Measurements from ENCODE around the gene VPS51. TPM values are rescaled to one million over a fixed set of nuclear protein-coding genes. Genes with fewer than 3 reads are reported as not detected.
A peak's percentile ranks its signal among the peaks of the same experiment; 100 is the strongest.

VPS51 gene
- total RNA-seq, 2 experiments from 2014 or later = 97.1 to 99.2 TPM

- DNase-seq = no peak
- Mint-ChIP-seq H3K4me1 (ENCODE audit: low read depth) (peaks cover 17% of the 10 kb centered on the region), H3K36me3 (peaks cover 7% of the 10 kb centered on the region), H3K27ac (peak overlapping the region; percentile 97), H3K4me3 (peak overlapping the region; percentile 93), H3K27me3 (no peaks in the 10 kb centered on the region), H3K9me3 (no peaks in the 10 kb centered on the region)
- ChIA-PET POLR2A (interaction anchor here (0.6 to 2.4 kb wide), 7 partner anchors 16 to 231 kb away, joined by 3 to 15 read pairs (median 6); partner anchors contain the start of genes ARL2, FAU, MRPL49 and TM7SF2), CTCF (interaction anchor here (0.8 to 13.1 kb wide), 3 partner anchors 16 to 69 kb away, joined by 3 to 122 read pairs (median 6); partner anchors contain the start of genes SNX15, TM7SF2 and ZNHIT2)
- intact Hi-C loops (cut with micrococcal nuclease) = no loop called here
These were observed 587 bp upstream of the VPS51 start for GRCh38 chr11:65095427-65095826.

DNA sequence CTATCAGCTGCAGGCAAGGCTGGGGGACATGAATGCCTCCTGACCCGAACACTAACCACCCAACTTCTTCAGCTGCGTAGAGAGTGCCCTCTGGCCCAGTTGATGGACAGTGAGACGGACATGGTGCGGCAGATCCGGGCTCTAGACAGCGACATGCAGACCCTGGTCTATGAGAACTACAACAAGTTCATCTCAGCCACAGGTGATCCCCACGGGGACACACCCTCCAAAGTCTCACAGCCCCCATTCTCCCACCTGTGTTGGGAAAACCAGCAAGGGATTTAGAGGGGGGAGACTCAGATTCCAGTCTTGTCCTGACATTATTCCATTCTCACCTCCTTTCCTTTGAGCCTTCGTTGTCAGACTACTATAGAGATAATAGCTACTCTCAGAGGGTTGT is 912 bp downstream of the VPS51 start:
- peak overlapping the region; percentile 97 for H3K27ac Mint-ChIP-seq
- intact Hi-C loops (cut with micrococcal nuclease) = loop anchor here (1.0 kb wide), 4 partner anchors 13 to 36 kb away; partner anchors contain the start of genes CDCA5, ZFPL1 and ZNHIT2
- CTCF ChIA-PET = interaction anchor here (1.6 to 13.1 kb wide), 2 partner anchors 14 to 20 kb away, joined by 6 to 122 read pairs; partner anchors contain the start of genes TM7SF2 and ZNHIT2
- POLR2A ChIA-PET = interaction anchor here (0.6 to 2.4 kb wide), 11 partner anchors 11 to 334 kb away, joined by 3 to 17 read pairs (median 4); partner anchors contain the start of genes ARL2, CDCA5, SAC3D1 and SYVN1
- peak overlapping the region; percentile 93 for H3K4me3 Mint-ChIP-seq
- DNase-seq = no peak
- peaks cover 17% of the 10 kb centered on the region for H3K4me1 Mint-ChIP-seq (ENCODE audit: low read depth)
- peaks cover 7% of the 10 kb centered on the region for H3K36me3 Mint-ChIP-seq
- no peaks in the 10 kb centered on the region for H3K9me3 Mint-ChIP-seq
- H3K27me3 Mint-ChIP-seq = no peaks in the 10 kb centered on the region

GRCh38 chr11:65100674-65101350 is 4.8 kb downstream of the VPS51 start:
- Mint-ChIP-seq H3K36me3 (peaks cover 12% of the 10 kb centered on the region), H3K4me3 (no peak overlapping the region), H3K27ac (no peak overlapping the region), H3K27me3 (no peaks in the 10 kb centered on the region), H3K9me3 (no peaks in the 10 kb centered on the region), H3K4me1 (ENCODE audit: low read depth) (peaks cover 17% of the 10 kb centered on the region)
- DNase-seq = no peak
- intact Hi-C loops (cut with micrococcal nuclease) = no loop called here
- ChIA-PET POLR2A (no interaction called here), CTCF (interaction anchor here (13.1 kb wide), 1 partner anchor 11 kb away, joined by 122 read pairs; the partner anchor contains the start of gene TM7SF2)

DNA sequence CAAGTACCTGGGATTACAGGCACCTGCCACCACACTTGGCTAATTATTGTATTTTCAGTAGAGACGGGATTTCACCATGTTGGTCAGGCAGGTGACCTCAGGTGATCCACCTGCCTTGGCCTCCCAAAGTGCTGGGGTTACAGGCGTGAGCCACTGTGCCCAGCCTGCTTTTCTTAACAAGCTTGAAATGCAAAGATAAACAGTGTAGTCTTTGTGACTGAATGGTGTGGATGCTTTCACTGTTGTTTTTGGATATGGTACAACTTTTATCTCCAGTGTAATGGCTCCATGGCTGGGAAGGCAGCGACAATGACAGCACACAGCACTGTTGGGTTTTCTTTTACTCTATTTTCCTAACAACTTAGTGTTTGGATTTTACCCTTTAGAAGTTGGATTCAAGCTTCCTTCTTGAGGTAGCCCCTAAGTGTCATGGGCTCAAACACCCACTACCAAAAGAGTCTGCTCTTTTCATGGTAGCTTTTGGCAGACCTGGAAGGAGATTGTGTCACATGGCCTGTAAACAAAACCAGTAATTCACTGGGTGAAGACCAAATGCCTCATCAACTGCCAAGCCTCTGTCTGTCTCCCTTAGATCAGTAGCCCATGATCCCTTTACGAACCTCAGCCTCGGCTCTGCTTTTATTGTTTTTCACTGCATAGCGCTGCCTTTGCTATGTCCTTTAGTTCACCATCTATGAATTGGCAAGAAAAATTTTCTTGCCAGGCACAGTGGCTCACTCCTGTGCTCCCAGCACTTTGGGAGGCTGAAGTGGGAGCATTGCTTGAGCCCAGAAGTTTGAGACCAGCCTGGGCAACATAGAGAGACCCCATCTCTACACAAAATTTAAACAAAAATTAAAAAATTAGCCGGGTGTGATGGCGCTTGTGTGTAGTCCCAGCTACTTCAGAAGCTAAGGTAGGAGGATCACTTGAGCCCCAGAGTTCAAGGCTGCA is 6.4 kb downstream of the VPS51 start:
- H3K4me3 Mint-ChIP-seq = no peak overlapping the region
- no peaks in the 10 kb centered on the region for H3K27me3 Mint-ChIP-seq
- intact Hi-C loops (cut with micrococcal nuclease) = no loop called here
- H3K36me3 Mint-ChIP-seq = peaks cover 14% of the 10 kb centered on the region
- CTCF ChIA-PET = interaction anchor here (13.1 kb wide), 1 partner anchor 9 kb away, joined by 122 read pairs; the partner anchor contains the start of gene TM7SF2
- POLR2A ChIA-PET = no interaction called here
- H3K27ac Mint-ChIP-seq = no peak overlapping the region
- peaks cover 12% of the 10 kb centered on the region for H3K4me1 Mint-ChIP-seq (ENCODE audit: low read depth)
- no peak for DNase-seq
- H3K9me3 Mint-ChIP-seq = no peaks in the 10 kb centered on the region

- CTCF ChIA-PET = interaction anchor here (1.1 to 13.1 kb wide), 2 partner anchors 8 to 259 kb away, joined by 3 to 122 read pairs; partner anchors contain the start of genes CDC42BPG and TM7SF2
- Mint-ChIP-seq H3K27me3 (no peaks in the 10 kb centered on the region), H3K4me3 (no peak overlapping the region), H3K4me1 (ENCODE audit: low read depth) (peaks cover 8% of the 10 kb centered on the region), H3K27ac (no peak overlapping the region), H3K36me3 (peaks cover 10% of the 10 kb centered on the region), H3K9me3 (no peaks in the 10 kb centered on the region)
- intact Hi-C loops (cut with micrococcal nuclease) = no loop called here
- POLR2A ChIA-PET = no interaction called here
- no peak for DNase-seq
These were observed 7.5 kb downstream of the VPS51 start for GRCh38 chr11:65103476-65103875.

- DNase-seq = no peak
- Mint-ChIP-seq H3K9me3 (no peaks in the 10 kb centered on the region), H3K27me3 (no peaks in the 10 kb centered on the region), H3K36me3 (peaks cover 8% of the 10 kb centered on the region), H3K27ac (peak overlapping the region; percentile 69), H3K4me3 (no peak overlapping the region), H3K4me1 (ENCODE audit: low read depth) (peaks cover 4% of the 10 kb centered on the region)
- ChIA-PET POLR2A (no interaction called here), CTCF (interaction anchor here (0.8 to 13.1 kb wide), 2 partner anchors 7 to 217 kb away, joined by 3 to 122 read pairs; partner anchors contain the start of gene TM7SF2)
- intact Hi-C loops (cut with micrococcal nuclease) = no loop called here
These were observed 8.6 kb downstream of the VPS51 start for GRCh38 chr11:65104628-65105027.

- H3K4me1 Mint-ChIP-seq (ENCODE audit: low read depth) = peaks cover 26% of the 10 kb centered on the region
- DNase-seq = no peak
- CTCF ChIA-PET = interaction anchor here (6.7 kb wide), 1 partner anchor 13 kb away, joined by 72 read pairs; the partner anchor contains the start of genes FAU, MRPL49 and ZNHIT2
- H3K4me3 Mint-ChIP-seq = no peak overlapping the region
- H3K27ac Mint-ChIP-seq = no peak overlapping the region
- intact Hi-C loops (cut with micrococcal nuclease) = no loop called here
- POLR2A ChIA-PET = interaction anchor here (0.6 kb wide), 1 partner anchor 7 kb away, joined by 3 read pairs; no protein-coding TSS in a partner anchor
- peaks cover 8% of the 10 kb centered on the region for H3K36me3 Mint-ChIP-seq
- no peaks in the 10 kb centered on the region for H3K9me3 Mint-ChIP-seq
- no peaks in the 10 kb centered on the region for H3K27me3 Mint-ChIP-seq
These were observed 11.1 kb downstream of the VPS51 start for GRCh38 chr11:65107078-65107477.

- peaks cover 30% of the 10 kb centered on the region for H3K4me1 Mint-ChIP-seq (ENCODE audit: low read depth)
- no peak for DNase-seq
- CTCF ChIA-PET = interaction anchor here (0.8 to 6.7 kb wide), 3 partner anchors 12 to 94 kb away, joined by 3 to 72 read pairs (median 46); partner anchors contain the start of genes ARL2, FAU, MRPL49 and ZNHIT2
- no peaks in the 10 kb centered on the region for H3K27me3 Mint-ChIP-seq
- no peak overlapping the region for H3K4me3 Mint-ChIP-seq
- H3K36me3 Mint-ChIP-seq = peaks cover 8% of the 10 kb centered on the region
- intact Hi-C loops (cut with micrococcal nuclease) = no loop called here
- POLR2A ChIA-PET = interaction anchor here (0.6 to 1.5 kb wide), 3 partner anchors 8 to 14 kb away, joined by 3 to 5 read pairs (median 4); partner anchors contain the start of genes FAU, MRPL49 and ZNHIT2
- no peak overlapping the region for H3K27ac Mint-ChIP-seq
- H3K9me3 Mint-ChIP-seq = no peaks in the 10 kb centered on the region
These were observed 11.9 kb downstream of the VPS51 start for GRCh38 chr11:65107751-65108468.

GRCh38 chr11:65108469-65109123 is 12.6 kb downstream of the VPS51 start:
- Mint-ChIP-seq H3K27me3 (no peaks in the 10 kb centered on the region), H3K4me1 (ENCODE audit: low read depth) (peaks cover 37% of the 10 kb centered on the region), H3K36me3 (peaks cover 6% of the 10 kb centered on the region), H3K4me3 (no peak overlapping the region), H3K27ac (no peak overlapping the region), H3K9me3 (no peaks in the 10 kb centered on the region)
- ChIA-PET POLR2A (interaction anchor here (1.4 to 1.5 kb wide), 2 partner anchors 9 to 13 kb away, joined by 4 to 5 read pairs; partner anchors contain the start of genes FAU, MRPL49 and ZNHIT2), CTCF (interaction anchor here (0.8 to 6.7 kb wide), 4 partner anchors 10 to 95 kb away, joined by 3 to 122 read pairs (median 59); partner anchors contain the start of genes ARL2, FAU, MRPL49 and VPS51)
- DNase-seq = no peak
- intact Hi-C loops (cut with micrococcal nuclease) = no loop called here
